CD4-positive, alpha-beta T cell treated with Interleukin-2 at 100 ng/mL for 4 hours (primary cell): ENCODE data around the gene MBD6.

Experiments
- DNase-seq: peaks from one replicate; pipeline ENCODE4 v3.0.0-alpha.2; 2020; ENCODE audit warnings: low spot score

The MBD6 gene

GRCh38 chr12:57528831-57529555, 6.4 kb downstream of the MBD6 start:
- DNase-seq: no peak

- no peak for DNase-seq
Observed at GRCh38 chr12:57529831-57530230, 7.2 kb downstream of the MBD6 start.

GRCh38 chr12:57530396-57531142, 7.9 kb downstream of the MBD6 start:
- no peak for DNase-seq

GRCh38 chr12:57531836-57532235, 9.2 kb downstream of the MBD6 start:
- DNase-seq: no peak

GRCh38 chr12:57533108-57533507, 10.5 kb downstream of the MBD6 start:
- no peak for DNase-seq

GRCh38 chr12:57534250-57534649, 11.6 kb downstream of the MBD6 start:
- DNase-seq: no peak

GRCh38 chr12:57534991-57535543, 12.4 kb downstream of the MBD6 start:
- DNase-seq: no peak

- no peak for DNase-seq
Observed at GRCh38 chr12:57535764-57536596, 13.4 kb downstream of the MBD6 start.

- DNase-seq: no peak
Observed at GRCh38 chr12:57536597-57536942, 13.9 kb downstream of the MBD6 start.

- DNase-seq: no peak
Observed at GRCh38 chr12:57539134-57539768, 16.6 kb downstream of the MBD6 start.

- DNase-seq: no peak
Observed at GRCh38 chr12:57541001-57541400, 18.4 kb downstream of the MBD6 start.

GRCh38 chr12:57541717-57542116, 19.1 kb downstream of the MBD6 start:
- no peak for DNase-seq

- DNase-seq: no peak
Observed at GRCh38 chr12:57543581-57543980, 21.0 kb downstream of the MBD6 start.

GRCh38 chr12:57545809-57546437, 23.3 kb downstream of the MBD6 start:
- no peak for DNase-seq

GRCh38 chr12:57546438-57547287, 24.0 kb downstream of the MBD6 start, which contains the start of gene DCTN2:
DCTN2 (minus strand) TSS chr12:57547192; CDS start chr12:57547063, 129 bp downstream.
- DNase-seq: peak; percentile 96

- DNase-seq: no peak
Observed at GRCh38 chr12:57547288-57548012, 24.8 kb downstream of the MBD6 start.

GRCh38 chr12:57548013-57548315, 25.3 kb downstream of the MBD6 start:
- no peak for DNase-seq

- DNase-seq: no peak
Observed at GRCh38 chr12:57548488-57548887, 25.9 kb downstream of the MBD6 start.

- no peak for DNase-seq
Observed at GRCh38 chr12:57549203-57549908, 26.7 kb downstream of the MBD6 start.
